ENCODE measurements around the gene OR6S1. TPM values are rescaled to one million over a fixed set of nuclear protein-coding genes. Genes with fewer than 3 reads are reported as not detected.

Gene OR6S1
- total and polyA plus RNA-seq, 10 of the 15 experiments (the other 5 are each of a cell fraction or from before 2014, with no cell fraction given) = 0.22 to 0.67 (median 0.43) TPM; not detected in 4

- TF ChIP-seq, protein P1, sequence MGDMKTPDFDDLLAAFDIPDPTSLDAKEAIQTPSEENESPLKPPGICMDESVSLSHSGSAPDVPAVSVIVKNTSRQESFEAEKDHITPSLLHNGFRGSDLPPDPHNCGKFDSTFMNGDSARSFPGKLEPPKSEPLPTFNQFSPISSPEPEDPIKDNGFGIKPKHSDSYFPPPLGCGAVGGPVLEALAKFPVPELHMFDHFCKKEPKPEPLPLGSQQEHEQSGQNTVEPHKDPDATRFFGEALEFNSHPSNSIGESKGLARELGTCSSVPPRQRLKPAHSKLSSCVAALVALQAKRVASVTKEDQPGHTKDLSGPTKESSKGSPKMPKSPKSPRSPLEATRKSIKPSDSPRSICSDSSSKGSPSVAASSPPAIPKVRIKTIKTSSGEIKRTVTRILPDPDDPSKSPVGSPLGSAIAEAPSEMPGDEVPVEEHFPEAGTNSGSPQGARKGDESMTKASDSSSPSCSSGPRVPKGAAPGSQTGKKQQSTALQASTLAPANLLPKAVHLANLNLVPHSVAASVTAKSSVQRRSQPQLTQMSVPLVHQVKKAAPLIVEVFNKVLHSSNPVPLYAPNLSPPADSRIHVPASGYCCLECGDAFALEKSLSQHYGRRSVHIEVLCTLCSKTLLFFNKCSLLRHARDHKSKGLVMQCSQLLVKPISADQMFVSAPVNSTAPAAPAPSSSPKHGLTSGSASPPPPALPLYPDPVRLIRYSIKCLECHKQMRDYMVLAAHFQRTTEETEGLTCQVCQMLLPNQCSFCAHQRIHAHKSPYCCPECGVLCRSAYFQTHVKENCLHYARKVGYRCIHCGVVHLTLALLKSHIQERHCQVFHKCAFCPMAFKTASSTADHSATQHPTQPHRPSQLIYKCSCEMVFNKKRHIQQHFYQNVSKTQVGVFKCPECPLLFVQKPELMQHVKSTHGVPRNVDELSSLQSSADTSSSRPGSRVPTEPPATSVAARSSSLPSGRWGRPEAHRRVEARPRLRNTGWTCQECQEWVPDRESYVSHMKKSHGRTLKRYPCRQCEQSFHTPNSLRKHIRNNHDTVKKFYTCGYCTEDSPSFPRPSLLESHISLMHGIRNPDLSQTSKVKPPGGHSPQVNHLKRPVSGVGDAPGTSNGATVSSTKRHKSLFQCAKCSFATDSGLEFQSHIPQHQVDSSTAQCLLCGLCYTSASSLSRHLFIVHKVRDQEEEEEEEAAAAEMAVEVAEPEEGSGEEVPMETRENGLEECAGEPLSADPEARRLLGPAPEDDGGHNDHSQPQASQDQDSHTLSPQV (IDR thresholded peaks at IDR 0.05) = no peak
- TF ChIP-seq RUNX3 (IDR thresholded peaks at IDR 0.05; ENCODE audit: low read length) (no peak), STAT3 (IDR thresholded peaks at IDR 0.05; ENCODE audit: low read depth, low read length) (no peak), PAX8 (IDR thresholded peaks at IDR 0.05) (no peak), CHD1 (IDR thresholded peaks at IDR 0.05; ENCODE audit: low read depth, low read length) (no peak), ZBTB4 (CRISPR knock-in tag; IDR thresholded peaks at IDR 0.05) (no peak), HDAC2 (IDR thresholded peaks at IDR 0.05) (no peak), CEBPZ (IDR thresholded peaks at IDR 0.05; ENCODE audit: low read depth, low read length) (peak; percentile 29; the same call in 1 of the 2 replicates), NFYA (IDR thresholded peaks at IDR 0.05; ENCODE audit: borderline replicate concordance, low read depth, low read length) (no peak)
- TF ChIP-seq, protein P2, sequence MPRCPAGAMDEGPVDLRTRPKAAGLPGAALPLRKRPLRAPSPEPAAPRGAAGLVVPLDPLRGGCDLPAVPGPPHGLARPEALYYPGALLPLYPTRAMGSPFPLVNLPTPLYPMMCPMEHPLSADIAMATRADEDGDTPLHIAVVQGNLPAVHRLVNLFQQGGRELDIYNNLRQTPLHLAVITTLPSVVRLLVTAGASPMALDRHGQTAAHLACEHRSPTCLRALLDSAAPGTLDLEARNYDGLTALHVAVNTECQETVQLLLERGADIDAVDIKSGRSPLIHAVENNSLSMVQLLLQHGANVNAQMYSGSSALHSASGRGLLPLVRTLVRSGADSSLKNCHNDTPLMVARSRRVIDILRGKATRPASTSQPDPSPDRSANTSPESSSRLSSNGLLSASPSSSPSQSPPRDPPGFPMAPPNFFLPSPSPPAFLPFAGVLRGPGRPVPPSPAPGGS (IDR thresholded peaks at IDR 0.05; ENCODE audit: borderline replicate concordance, insufficient read depth, low read depth, low read length, poor library complexity, severe bottlenecking) = no peak
- TF ChIP-seq, protein P3, sequence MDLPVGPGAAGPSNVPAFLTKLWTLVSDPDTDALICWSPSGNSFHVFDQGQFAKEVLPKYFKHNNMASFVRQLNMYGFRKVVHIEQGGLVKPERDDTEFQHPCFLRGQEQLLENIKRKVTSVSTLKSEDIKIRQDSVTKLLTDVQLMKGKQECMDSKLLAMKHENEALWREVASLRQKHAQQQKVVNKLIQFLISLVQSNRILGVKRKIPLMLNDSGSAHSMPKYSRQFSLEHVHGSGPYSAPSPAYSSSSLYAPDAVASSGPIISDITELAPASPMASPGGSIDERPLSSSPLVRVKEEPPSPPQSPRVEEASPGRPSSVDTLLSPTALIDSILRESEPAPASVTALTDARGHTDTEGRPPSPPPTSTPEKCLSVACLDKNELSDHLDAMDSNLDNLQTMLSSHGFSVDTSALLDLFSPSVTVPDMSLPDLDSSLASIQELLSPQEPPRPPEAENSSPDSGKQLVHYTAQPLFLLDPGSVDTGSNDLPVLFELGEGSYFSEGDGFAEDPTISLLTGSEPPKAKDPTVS (IDR thresholded peaks at IDR 0.05; ENCODE audit: low read depth, low read length) = no peak
- TF ChIP-seq, protein P4, sequence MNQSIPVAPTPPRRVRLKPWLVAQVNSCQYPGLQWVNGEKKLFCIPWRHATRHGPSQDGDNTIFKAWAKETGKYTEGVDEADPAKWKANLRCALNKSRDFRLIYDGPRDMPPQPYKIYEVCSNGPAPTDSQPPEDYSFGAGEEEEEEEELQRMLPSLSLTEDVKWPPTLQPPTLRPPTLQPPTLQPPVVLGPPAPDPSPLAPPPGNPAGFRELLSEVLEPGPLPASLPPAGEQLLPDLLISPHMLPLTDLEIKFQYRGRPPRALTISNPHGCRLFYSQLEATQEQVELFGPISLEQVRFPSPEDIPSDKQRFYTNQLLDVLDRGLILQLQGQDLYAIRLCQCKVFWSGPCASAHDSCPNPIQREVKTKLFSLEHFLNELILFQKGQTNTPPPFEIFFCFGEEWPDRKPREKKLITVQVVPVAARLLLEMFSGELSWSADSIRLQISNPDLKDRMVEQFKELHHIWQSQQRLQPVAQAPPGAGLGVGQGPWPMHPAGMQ (IDR thresholded peaks at IDR 0.05; ENCODE audit: borderline replicate concordance) = no peak
Measured at GRCh38 chr14:20690848-20691640, 49.6 kb upstream of the OR6S1 start (continued).

Measured in GM12878 (cell line).